ENCODE measurements around the gene MARS1. TPM values are rescaled to one million over a fixed set of nuclear protein-coding genes. Genes with fewer than 3 reads are reported as not detected.

MARS1 gene
- polyA plus RNA-seq, 2 donors = 74.4 to 106 TPM

DNA sequence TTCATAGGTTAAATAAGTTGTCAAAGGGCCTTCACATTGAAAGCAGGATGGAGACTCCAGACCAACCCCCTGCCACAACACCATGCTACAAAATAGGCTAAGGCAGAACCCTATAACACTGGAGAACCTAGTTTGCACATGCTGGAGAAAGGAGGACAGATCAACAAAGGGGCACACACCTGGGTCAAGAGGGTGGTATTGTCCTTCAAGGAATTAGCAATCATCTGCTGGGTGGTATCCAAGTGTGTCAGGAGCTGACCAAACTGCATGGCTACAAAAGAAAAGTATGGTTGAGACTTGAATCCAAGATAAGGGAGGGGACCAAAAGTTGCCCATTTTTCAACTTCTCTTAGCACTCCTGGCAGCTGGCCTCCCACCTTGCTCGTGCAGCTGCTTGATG lies 44.0 kb downstream of the MARS1 start:
- H3K9me3 ChIP-seq (ENCODE audit: control insufficient read depth in 2 of 2, insufficient read depth in 1 of 2, low read depth in 1 of 2, low read length in 1 of 2) = no peaks in the 10 kb centered on the region
- WGBS, 2 donors = 67 to 72% methylated on average over 1 of the region's 1 CpG
- H3K4me3 ChIP-seq (ENCODE audit: low read depth in 1 of 2, low read length in 2 of 2) = no peak overlapping the region
- no peaks in the 10 kb centered on the region for H3K27me3 ChIP-seq (ENCODE audit: control insufficient read depth in 1 of 2, insufficient read depth in 2 of 2, low read length in 2 of 2)
- H3K36me3 ChIP-seq (ENCODE audit: control insufficient read depth in 2 of 2, insufficient read depth in 2 of 2, low read length in 1 of 2) = peaks cover 36 to 41% of the 10 kb centered on the region in 2 donors
- no peak overlapping the region for H3K27ac ChIP-seq (ENCODE audit: low read depth in 2 of 2, low read length in 1 of 2)
- no peaks in the 10 kb centered on the region for H3K4me1 ChIP-seq (ENCODE audit: control insufficient read depth in 2 of 2, insufficient read depth in 2 of 2, low read length in 1 of 2)

DNA sequence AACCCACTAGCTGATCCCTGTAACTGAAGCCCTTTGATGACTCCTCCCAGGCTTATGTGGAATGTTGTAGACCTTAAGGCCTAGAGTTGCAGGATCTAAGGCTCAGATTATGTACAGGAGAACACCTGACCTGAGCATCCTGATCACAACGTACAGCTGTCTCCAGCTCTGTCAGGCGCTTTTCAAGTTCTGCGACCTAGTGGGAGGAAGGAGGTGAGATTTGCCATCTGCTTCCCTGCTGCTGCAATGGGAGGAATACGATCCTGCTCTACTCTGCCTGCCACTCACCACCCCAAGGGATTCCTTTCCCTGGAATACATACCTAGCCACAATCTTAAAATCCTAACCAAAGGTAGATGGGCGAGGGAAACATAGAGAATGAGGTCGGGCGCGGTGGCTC lies 45.2 kb downstream of the MARS1 start:
- Histone ChIP-seq H3K4me1 (ENCODE audit: control insufficient read depth in 2 of 2, insufficient read depth in 2 of 2, low read length in 1 of 2) (no peaks in the 10 kb centered on the region), H3K9me3 (ENCODE audit: control insufficient read depth in 2 of 2, insufficient read depth in 1 of 2, low read depth in 1 of 2, low read length in 1 of 2) (no peaks in the 10 kb centered on the region), H3K27me3 (ENCODE audit: control insufficient read depth in 1 of 2, insufficient read depth in 2 of 2, low read length in 2 of 2) (no peaks in the 10 kb centered on the region), H3K36me3 (ENCODE audit: control insufficient read depth in 2 of 2, insufficient read depth in 2 of 2, low read length in 1 of 2) (peaks cover 34 to 40% of the 10 kb centered on the region in 2 donors), H3K4me3 (ENCODE audit: low read depth in 1 of 2, low read length in 2 of 2) (no peak overlapping the region), H3K27ac (ENCODE audit: low read depth in 2 of 2, low read length in 1 of 2) (no peak overlapping the region)
- WGBS, 2 donors = 93 to 99% methylated on average over 8 of the region's 8 CpGs

DNA sequence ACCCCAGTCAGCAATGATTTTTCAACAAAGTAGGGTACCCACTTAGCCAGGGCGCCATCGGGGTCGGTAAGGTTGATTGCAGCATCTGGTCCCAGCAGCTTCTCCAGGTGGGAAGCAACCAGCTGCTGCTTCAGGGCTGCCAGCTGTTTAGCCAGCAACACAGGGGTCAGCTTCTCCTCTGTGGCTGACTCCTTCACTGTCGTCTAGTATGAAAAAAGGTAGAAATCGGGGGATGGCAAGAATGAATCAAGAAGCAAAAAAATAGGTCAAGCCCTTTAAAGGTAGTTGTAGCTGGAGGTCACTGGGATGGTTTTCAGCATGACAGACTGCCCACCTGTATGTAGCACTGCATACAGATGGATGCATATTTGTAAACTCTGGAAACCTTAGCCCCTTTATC lies 46.4 kb downstream of the MARS1 start:
- peaks cover 30 to 40% of the 10 kb centered on the region in 2 donors for H3K36me3 ChIP-seq (ENCODE audit: control insufficient read depth in 2 of 2, insufficient read depth in 2 of 2, low read length in 1 of 2)
- no peaks in the 10 kb centered on the region for H3K9me3 ChIP-seq (ENCODE audit: control insufficient read depth in 2 of 2, insufficient read depth in 1 of 2, low read depth in 1 of 2, low read length in 1 of 2)
- no peak overlapping the region for H3K4me3 ChIP-seq (ENCODE audit: low read depth in 1 of 2, low read length in 2 of 2)
- no peak overlapping the region for H3K27ac ChIP-seq (ENCODE audit: low read depth in 2 of 2, low read length in 1 of 2)
- no peaks in the 10 kb centered on the region for H3K4me1 ChIP-seq (ENCODE audit: control insufficient read depth in 2 of 2, insufficient read depth in 2 of 2, low read length in 1 of 2)
- H3K27me3 ChIP-seq (ENCODE audit: control insufficient read depth in 1 of 2, insufficient read depth in 2 of 2, low read length in 2 of 2) = no peaks in the 10 kb centered on the region
- 90 to 93% methylated on average over 5 of the region's 5 CpGs for WGBS, 2 donors

DNA sequence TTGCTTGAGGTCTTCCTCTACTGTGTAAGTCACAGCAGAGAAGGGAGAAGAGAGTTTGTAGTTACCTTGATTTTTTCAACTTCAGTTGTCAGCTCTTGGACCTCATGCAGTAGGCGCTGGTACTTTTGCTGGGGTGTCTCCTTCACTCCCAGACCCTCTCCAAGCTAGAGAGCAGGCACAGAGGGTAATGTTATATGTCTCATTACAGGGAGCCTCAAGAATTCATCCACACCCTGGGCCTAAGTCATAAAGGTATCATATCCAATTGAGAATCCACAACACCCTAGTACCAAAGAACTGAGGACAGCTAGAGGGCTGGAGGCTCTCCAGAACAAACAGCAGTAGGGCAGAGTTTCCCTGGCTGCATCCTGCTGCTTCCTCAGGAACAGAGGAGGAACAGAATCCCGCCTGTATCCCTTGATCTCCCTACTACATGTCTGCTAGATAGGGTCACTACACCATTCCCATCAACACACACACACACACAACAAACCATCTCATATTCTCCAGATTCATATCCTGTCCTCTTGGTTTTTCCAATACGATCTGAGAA lies 47.2 kb downstream of the MARS1 start:
- H3K4me1 ChIP-seq (ENCODE audit: control insufficient read depth in 2 of 2, insufficient read depth in 2 of 2, low read length in 1 of 2) = no peaks in the 10 kb centered on the region
- no peak overlapping the region for H3K4me3 ChIP-seq (ENCODE audit: low read depth in 1 of 2, low read length in 2 of 2)
- H3K27me3 ChIP-seq (ENCODE audit: control insufficient read depth in 1 of 2, insufficient read depth in 2 of 2, low read length in 2 of 2) = no peaks in the 10 kb centered on the region
- H3K27ac ChIP-seq (ENCODE audit: low read depth in 2 of 2, low read length in 1 of 2) = no peak overlapping the region
- whole genome bisulfite sequencing, 2 donors = 91 to 95% methylated on average over 3 of the region's 3 CpGs
- no peaks in the 10 kb centered on the region for H3K9me3 ChIP-seq (ENCODE audit: control insufficient read depth in 2 of 2, insufficient read depth in 1 of 2, low read depth in 1 of 2, low read length in 1 of 2)
- peaks cover 27 to 41% of the 10 kb centered on the region in 2 donors for H3K36me3 ChIP-seq (ENCODE audit: control insufficient read depth in 2 of 2, insufficient read depth in 2 of 2, low read length in 1 of 2)

DNA sequence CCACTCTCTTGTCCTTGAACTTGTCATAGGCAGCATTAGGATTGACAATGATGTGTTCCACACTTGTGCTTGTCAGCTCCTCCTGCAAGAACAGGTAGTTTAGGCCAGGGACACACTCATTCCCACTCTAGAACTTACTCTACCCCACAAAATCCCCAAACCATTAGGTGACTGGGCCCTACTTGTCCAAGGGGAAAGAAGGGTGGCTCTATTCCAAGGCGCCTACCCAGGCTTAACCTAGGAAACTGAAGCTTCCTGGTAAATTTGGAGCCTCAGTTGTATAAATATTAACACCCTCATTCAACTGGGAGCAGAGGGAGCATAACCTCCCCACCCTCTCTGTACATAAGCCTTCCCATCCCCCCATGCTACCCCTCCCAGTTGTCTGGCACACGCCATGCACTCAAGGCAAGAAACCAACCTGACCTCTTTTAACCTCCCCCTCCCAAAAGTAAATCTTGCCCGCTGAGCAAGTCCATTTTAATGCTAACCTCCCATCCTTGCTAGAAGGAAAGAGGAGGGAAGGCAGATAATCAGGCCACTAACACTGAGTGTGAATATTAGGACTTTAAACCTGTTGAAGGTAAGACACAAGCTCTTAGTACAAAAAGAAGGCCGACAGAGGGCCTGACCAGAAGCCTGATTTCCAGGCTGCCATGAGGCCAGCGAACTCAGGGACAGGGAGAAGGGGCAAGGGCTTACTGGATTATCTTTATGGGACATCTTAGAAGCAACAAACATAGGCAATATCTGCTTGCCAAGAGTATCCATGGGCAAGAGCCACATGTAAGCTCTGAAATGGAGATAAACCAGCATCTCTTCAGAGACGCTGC lies 48.1 kb downstream of the MARS1 start:
- no peak overlapping the region for H3K4me3 ChIP-seq (ENCODE audit: low read depth in 1 of 2, low read length in 2 of 2)
- H3K36me3 ChIP-seq (ENCODE audit: control insufficient read depth in 2 of 2, insufficient read depth in 2 of 2, low read length in 1 of 2) = peaks cover 20 to 35% of the 10 kb centered on the region in 2 donors
- H3K4me1 ChIP-seq (ENCODE audit: control insufficient read depth in 2 of 2, insufficient read depth in 2 of 2, low read length in 1 of 2) = no peaks in the 10 kb centered on the region
- no peaks in the 10 kb centered on the region for H3K27me3 ChIP-seq (ENCODE audit: control insufficient read depth in 1 of 2, insufficient read depth in 2 of 2, low read length in 2 of 2)
- 74 to 78% methylated on average over 6 of the region's 6 CpGs for WGBS, 2 donors
- no peaks in the 10 kb centered on the region for H3K9me3 ChIP-seq (ENCODE audit: control insufficient read depth in 2 of 2, insufficient read depth in 1 of 2, low read depth in 1 of 2, low read length in 1 of 2)
- no peak overlapping the region for H3K27ac ChIP-seq (ENCODE audit: low read depth in 2 of 2, low read length in 1 of 2)

DNA sequence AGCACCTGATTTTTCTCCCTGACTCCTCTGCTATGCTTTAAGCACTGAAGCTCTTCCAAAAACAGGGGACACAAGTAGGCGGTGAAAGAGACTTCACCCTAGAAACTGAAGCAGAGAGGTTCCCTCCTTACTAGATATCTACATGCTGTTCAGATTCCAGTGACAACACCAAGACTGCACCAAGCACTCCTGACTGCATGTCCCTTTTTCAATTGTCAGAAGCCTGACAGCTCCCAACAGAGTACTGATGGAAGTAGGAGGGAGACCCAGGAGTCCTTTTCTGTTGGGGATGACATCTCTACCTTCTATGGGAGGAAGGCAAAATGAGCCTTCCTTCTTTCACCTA lies 48.7 kb downstream of the MARS1 start:
- Histone ChIP-seq H3K4me3 (ENCODE audit: low read depth in 1 of 2, low read length in 2 of 2) (no peak overlapping the region), H3K27ac (ENCODE audit: low read depth in 2 of 2, low read length in 1 of 2) (no peak overlapping the region), H3K27me3 (ENCODE audit: control insufficient read depth in 1 of 2, insufficient read depth in 2 of 2, low read length in 2 of 2) (no peaks in the 10 kb centered on the region), H3K36me3 (ENCODE audit: control insufficient read depth in 2 of 2, insufficient read depth in 2 of 2, low read length in 1 of 2) (peaks cover 20 to 41% of the 10 kb centered on the region in 2 donors), H3K9me3 (ENCODE audit: control insufficient read depth in 2 of 2, insufficient read depth in 1 of 2, low read depth in 1 of 2, low read length in 1 of 2) (no peaks in the 10 kb centered on the region), H3K4me1 (ENCODE audit: control insufficient read depth in 2 of 2, insufficient read depth in 2 of 2, low read length in 1 of 2) (no peaks in the 10 kb centered on the region)
- 89 to 96% methylated on average over 1 of the region's 1 CpG for WGBS, 2 donors

DNA sequence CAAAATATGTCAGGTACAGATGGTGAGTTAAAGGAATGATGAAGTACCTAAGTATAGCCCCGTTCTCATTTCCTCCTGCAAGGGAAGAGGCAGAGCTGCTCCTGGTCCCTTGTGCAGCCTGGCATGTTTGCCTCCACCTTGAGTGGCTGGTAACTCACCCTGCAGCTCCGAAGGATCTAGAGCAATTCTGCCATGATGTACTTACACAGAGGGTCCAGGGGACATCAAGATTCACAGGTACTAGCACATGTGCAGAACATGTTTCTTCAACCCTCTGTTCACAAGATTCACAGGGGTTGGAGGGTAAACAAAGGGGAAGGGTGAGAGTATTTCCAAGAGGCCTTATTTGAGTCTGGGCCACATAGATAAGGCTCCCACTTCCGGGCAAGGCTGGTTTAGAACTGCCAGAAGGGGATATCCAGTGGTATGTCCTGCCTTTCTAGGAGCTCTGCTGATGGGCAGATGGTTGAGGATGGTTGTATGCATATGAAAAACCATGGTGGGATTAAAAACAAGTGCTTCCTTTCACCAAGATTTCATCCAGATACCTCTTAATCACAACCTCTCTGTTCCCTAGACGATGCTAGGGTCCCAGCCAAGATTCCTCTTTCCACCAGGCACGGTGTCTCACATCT lies 51.4 kb downstream of the MARS1 start:
- H3K9me3 ChIP-seq (ENCODE audit: control insufficient read depth in 2 of 2, insufficient read depth in 1 of 2, low read depth in 1 of 2, low read length in 1 of 2) = no peaks in the 10 kb centered on the region
- no peaks in the 10 kb centered on the region for H3K4me1 ChIP-seq (ENCODE audit: control insufficient read depth in 2 of 2, insufficient read depth in 2 of 2, low read length in 1 of 2)
- 75 to 90% methylated on average over 5 of the region's 5 CpGs for WGBS, 2 donors
- H3K4me3 ChIP-seq (ENCODE audit: low read depth in 1 of 2, low read length in 2 of 2) = no peak overlapping the region
- H3K27ac ChIP-seq (ENCODE audit: low read depth in 2 of 2, low read length in 1 of 2) = no peak overlapping the region
- H3K27me3 ChIP-seq (ENCODE audit: control insufficient read depth in 1 of 2, insufficient read depth in 2 of 2, low read length in 2 of 2) = no peaks in the 10 kb centered on the region
- peaks cover 8 to 24% of the 10 kb centered on the region in 2 donors for H3K36me3 ChIP-seq (ENCODE audit: control insufficient read depth in 2 of 2, insufficient read depth in 2 of 2, low read length in 1 of 2)

DNA sequence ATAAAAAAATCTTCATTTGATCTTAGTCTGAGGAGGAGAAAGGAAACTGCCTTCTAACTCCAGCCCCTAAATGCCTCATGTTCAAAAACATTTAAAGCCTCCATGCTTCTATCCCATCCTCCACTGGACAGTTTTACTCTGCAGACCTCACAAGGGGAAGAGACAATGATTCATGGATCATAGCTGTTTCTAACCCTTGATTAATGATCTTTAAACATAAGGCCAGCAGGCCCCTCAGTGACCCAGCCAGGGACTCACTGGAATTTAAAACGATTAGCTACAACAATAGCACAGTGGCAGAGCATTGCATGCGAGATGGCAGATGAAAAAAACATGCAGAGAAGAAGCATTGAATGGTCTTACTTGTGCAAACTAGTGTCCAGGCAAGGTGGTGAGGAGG lies 53.1 kb downstream of the MARS1 start:
- Histone ChIP-seq H3K27ac (ENCODE audit: low read depth in 2 of 2, low read length in 1 of 2) (no peak overlapping the region), H3K36me3 (ENCODE audit: control insufficient read depth in 2 of 2, insufficient read depth in 2 of 2, low read length in 1 of 2) (peaks cover 6 to 15% of the 10 kb centered on the region in 2 donors), H3K27me3 (ENCODE audit: control insufficient read depth in 1 of 2, insufficient read depth in 2 of 2, low read length in 2 of 2) (no peaks in the 10 kb centered on the region), H3K4me1 (ENCODE audit: control insufficient read depth in 2 of 2, insufficient read depth in 2 of 2, low read length in 1 of 2) (peaks cover 4 to 5% of the 10 kb centered on the region in 2 donors), H3K4me3 (ENCODE audit: low read depth in 1 of 2, low read length in 2 of 2) (no peak overlapping the region), H3K9me3 (ENCODE audit: control insufficient read depth in 2 of 2, insufficient read depth in 1 of 2, low read depth in 1 of 2, low read length in 1 of 2) (no peaks in the 10 kb centered on the region)
- WGBS, 2 donors = 45 to 48% methylated on average over 2 of the region's 2 CpGs

DNA sequence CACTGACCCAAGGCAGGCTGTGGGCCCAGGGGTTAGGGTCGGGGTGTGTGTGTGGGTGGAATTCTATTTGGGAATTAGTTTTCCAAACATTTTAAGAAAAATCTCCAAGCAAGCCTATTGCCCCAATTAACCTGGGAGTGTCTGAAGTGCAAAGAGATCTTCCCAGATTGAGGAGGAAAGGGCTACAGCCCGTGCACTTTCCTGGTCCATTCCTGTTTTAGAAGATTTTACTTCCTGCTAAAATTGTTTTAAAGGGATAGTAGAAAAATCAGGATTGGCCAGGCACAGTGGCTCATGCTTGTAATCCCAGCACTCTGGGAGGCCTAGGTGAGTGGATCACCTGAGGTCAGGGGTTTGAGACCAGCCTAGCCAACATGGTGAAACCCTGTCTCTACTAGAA lies 53.8 kb downstream of the MARS1 start:
- Histone ChIP-seq H3K27me3 (ENCODE audit: control insufficient read depth in 1 of 2, insufficient read depth in 2 of 2, low read length in 2 of 2) (no peaks in the 10 kb centered on the region), H3K27ac (ENCODE audit: low read depth in 2 of 2, low read length in 1 of 2) (no peak overlapping the region), H3K4me3 (ENCODE audit: low read depth in 1 of 2, low read length in 2 of 2) (no peak overlapping the region), H3K36me3 (ENCODE audit: control insufficient read depth in 2 of 2, insufficient read depth in 2 of 2, low read length in 1 of 2) (peaks cover 6 to 15% of the 10 kb centered on the region in 2 donors), H3K9me3 (ENCODE audit: control insufficient read depth in 2 of 2, insufficient read depth in 1 of 2, low read depth in 1 of 2, low read length in 1 of 2) (no peaks in the 10 kb centered on the region), H3K4me1 (ENCODE audit: control insufficient read depth in 2 of 2, insufficient read depth in 2 of 2, low read length in 1 of 2) (peaks cover 5% of the 10 kb centered on the region in 2 donors)
- WGBS, 2 donors = 79 to 82% methylated on average over 2 of the region's 2 CpGs

Measured in esophagus (tissue), 2 donors.